Mesendoderm (in vitro differentiated cells): ENCODE results near the gene UCN3.

Experiments used
- DNase-seq: peaks from one replicate; pipeline ENCODE4 v3.0.0; 2013
- H2AK5ac ChIP-seq: 2 replicates; pipeline ENCODE4 v1.6.1; 2013; ENCODE audit warnings: low read length, inconsistent platforms
- H2BK120ac ChIP-seq: 2 replicates; pipeline ENCODE4 v1.6.1; 2013; ENCODE audit warnings: low read depth, mild to moderate bottlenecking, low read length, moderate library complexity, mixed read lengths
- H2BK15ac ChIP-seq: replicated peaks from 2 replicates; pipeline ENCODE4 v1.6.1; 2013; ENCODE audit warnings: low read depth, mild to moderate bottlenecking, moderate library complexity
- H2BK5ac ChIP-seq: 2 replicates; pipeline ENCODE4 v1.6.1; 2013; ENCODE audit warnings: low read length, inconsistent platforms
- H3K18ac ChIP-seq: 2 replicates; pipeline ENCODE4 v1.6.1; 2013; ENCODE audit warnings: mild to moderate bottlenecking, low read length, mixed read lengths
- H3K23ac ChIP-seq: one replicate; pipeline ENCODE4 v1.6.1; 2013; ENCODE audit warnings: low read length
- H3K27ac ChIP-seq: 2 replicates; pipeline ENCODE4 v1.5.1; 2013; ENCODE audit warnings: low read depth, mild to moderate bottlenecking, inconsistent platforms, low read length, moderate library complexity
- H3K27me3 ChIP-seq: 2 replicates; pipeline ENCODE4 v1.6.1; 2013; ENCODE audit warnings: low read length, control low read depth, mild to moderate bottlenecking, inconsistent platforms; ENCODE audit not compliant: insufficient read depth, poor library complexity
- H3K36me3 ChIP-seq: 2 replicates; pipeline ENCODE4 v1.6.1; 2013; ENCODE audit warnings: low read length, inconsistent platforms; ENCODE audit not compliant: control insufficient read depth, insufficient read depth
- H3K4ac ChIP-seq: one replicate; pipeline ENCODE4 v1.6.1; 2013; ENCODE audit warnings: low read depth, mild to moderate bottlenecking, low read length, moderate library complexity
- H3K4me1 ChIP-seq: 2 replicates; pipeline ENCODE4 v1.6.1; 2013; ENCODE audit warnings: low read depth, low read length, inconsistent platforms; ENCODE audit not compliant: control insufficient read depth
- H3K4me2 ChIP-seq: 2 replicates; pipeline ENCODE4 v1.6.1; 2013; ENCODE audit warnings: low read length
- H3K4me3 ChIP-seq: 2 replicates; pipeline ENCODE4 v1.5.1; 2013; ENCODE audit warnings: mild to moderate bottlenecking, low read length
- H3K56ac ChIP-seq: one replicate; pipeline ENCODE4 v1.6.1; 2013; ENCODE audit warnings: low read length
- H3K79me1 ChIP-seq: 2 replicates; pipeline ENCODE4 v1.6.1; 2013; ENCODE audit warnings: low read length, inconsistent platforms
- H3K79me2 ChIP-seq: 2 replicates; pipeline ENCODE4 v1.6.1; 2013; ENCODE audit warnings: mild to moderate bottlenecking, low read length; ENCODE audit not compliant: control insufficient read depth, insufficient read depth
- H3K9ac ChIP-seq: 2 replicates; pipeline ENCODE4 v1.6.1; 2013; ENCODE audit warnings: low read length, inconsistent platforms
- H4K5ac ChIP-seq: one replicate; pipeline ENCODE4 v1.6.1; 2013; ENCODE audit warnings: low read length
- H4K8ac ChIP-seq: one replicate; pipeline ENCODE4 v1.6.1; 2013; ENCODE audit warnings: low read depth, mild to moderate bottlenecking, control low read depth, low read length, moderate library complexity
- WGBS: extraction: QIAGEN DNeasy Blood & Tissue Kit; methylation state at CpG from one replicate; pipeline ENCODE4 v1.1.7; 2013; ENCODE audit warnings: low lambda C conversion rate, missing lambda C conversion rate; ENCODE audit not compliant: insufficient coverage; ENCODE audit errors: extremely low coverage; 5-methylcytosine and 5-hydroxymethylcytosine counted together

UCN3 gene

GRCh38 chr10:5360318-5360915 is 4.3 kb upstream of the UCN3 start:
- Histone ChIP-seq H2BK15ac (no peak overlapping the region), H4K5ac (no peak overlapping the region), H3K27ac (no peak overlapping the region), H2BK120ac (no peak overlapping the region), H3K4ac (no peak overlapping the region), H3K4me3 (no peak overlapping the region), H2AK5ac (no peak overlapping the region), H3K4me2 (no peak overlapping the region), H3K27me3 (no peaks in the 10 kb centered on the region), H3K36me3 (no peaks in the 10 kb centered on the region), H3K18ac (no peak overlapping the region), H3K79me2 (no peaks in the 10 kb centered on the region), H3K79me1 (no peaks in the 10 kb centered on the region), H3K56ac (no peak overlapping the region), H4K8ac (no peak overlapping the region), H3K23ac (no peak overlapping the region), H2BK5ac (no peak overlapping the region), H3K4me1 (no peaks in the 10 kb centered on the region), H3K9ac (no peak overlapping the region)
- DNase-seq: no peak
- no CpG with 5 or more reads among the region's 7 CpGs for WGBS

- Histone ChIP-seq H4K5ac (no peak overlapping the region), H3K4me3 (no peak overlapping the region), H3K4me2 (no peak overlapping the region), H3K79me2 (no peaks in the 10 kb centered on the region), H3K27me3 (no peaks in the 10 kb centered on the region), H3K27ac (no peak overlapping the region), H2BK120ac (no peak overlapping the region), H3K23ac (no peak overlapping the region), H3K18ac (no peak overlapping the region), H3K4me1 (no peaks in the 10 kb centered on the region), H3K36me3 (no peaks in the 10 kb centered on the region), H3K56ac (no peak overlapping the region), H3K79me1 (no peaks in the 10 kb centered on the region), H3K4ac (no peak overlapping the region), H3K9ac (no peak overlapping the region), H2BK5ac (no peak overlapping the region), H2BK15ac (no peak overlapping the region), H4K8ac (no peak overlapping the region), H2AK5ac (no peak overlapping the region)
- WGBS: no CpG with 5 or more reads among the region's 4 CpGs
- DNase-seq: no peak
Observed at GRCh38 chr10:5361966-5362365, 2.8 kb upstream of the UCN3 start.

DNA sequence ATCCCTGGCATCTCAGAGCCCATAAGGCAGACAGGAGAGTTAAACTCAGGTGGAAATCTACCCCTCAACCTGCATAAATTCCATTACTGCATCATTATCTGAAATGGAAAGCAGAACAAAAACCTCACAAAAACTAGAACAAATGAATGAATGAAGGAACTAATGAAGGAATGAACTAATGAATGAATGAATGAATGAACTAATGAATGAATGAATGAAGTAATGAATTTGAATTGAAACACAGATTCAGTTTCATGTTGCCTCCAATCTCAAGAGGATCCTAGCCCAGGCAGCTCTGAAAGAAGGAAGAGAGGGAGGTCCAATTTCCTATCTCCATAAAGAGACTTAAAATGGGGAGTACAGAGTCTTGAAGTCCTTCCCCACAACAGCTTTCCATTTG is 1.9 kb upstream of the UCN3 start:
- Histone ChIP-seq H3K4me3 (no peak overlapping the region), H3K4me1 (no peaks in the 10 kb centered on the region), H3K36me3 (no peaks in the 10 kb centered on the region), H3K4me2 (no peak overlapping the region), H3K56ac (no peak overlapping the region), H4K8ac (no peak overlapping the region), H3K23ac (no peak overlapping the region), H2AK5ac (no peak overlapping the region), H3K18ac (no peak overlapping the region), H2BK5ac (no peak overlapping the region), H3K79me1 (no peaks in the 10 kb centered on the region), H3K9ac (no peak overlapping the region), H3K27ac (no peak overlapping the region), H3K4ac (no peak overlapping the region), H4K5ac (no peak overlapping the region), H2BK15ac (no peak overlapping the region), H3K79me2 (no peaks in the 10 kb centered on the region), H3K27me3 (no peaks in the 10 kb centered on the region), H2BK120ac (no peak overlapping the region)
- no peak for DNase-seq

DNA sequence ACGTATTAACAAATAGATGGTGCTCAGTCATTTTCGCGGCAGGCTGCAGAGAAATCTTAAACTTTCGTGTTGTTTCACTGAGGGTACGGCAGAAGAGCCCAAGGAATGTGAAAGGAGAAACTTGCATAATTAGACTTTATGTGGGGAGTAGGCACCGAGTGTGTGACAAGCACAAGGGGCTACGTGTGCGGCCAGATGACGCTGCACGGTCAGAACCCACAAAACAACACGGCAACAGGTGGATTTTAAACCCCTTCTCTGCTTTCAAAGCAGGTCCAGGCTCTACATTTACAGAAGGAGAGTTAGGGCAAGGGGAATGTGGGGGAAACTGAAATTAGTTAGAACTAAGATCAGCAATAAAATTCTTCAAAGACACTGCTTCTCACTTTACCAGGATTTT is 392 bp upstream of the UCN3 start:
- no peak overlapping the region for H3K23ac ChIP-seq
- H3K4me3 ChIP-seq: no peak overlapping the region
- no peaks in the 10 kb centered on the region for H3K36me3 ChIP-seq
- DNase-seq: no peak
- H3K9ac ChIP-seq: no peak overlapping the region
- H2BK120ac ChIP-seq: no peak overlapping the region
- no peak overlapping the region for H3K27ac ChIP-seq
- no CpG with 5 or more reads among the region's 11 CpGs for WGBS
- H3K4ac ChIP-seq: no peak overlapping the region
- H3K18ac ChIP-seq: no peak overlapping the region
- no peak overlapping the region for H2AK5ac ChIP-seq
- H4K5ac ChIP-seq: no peak overlapping the region
- H3K4me2 ChIP-seq: no peak overlapping the region
- no peaks in the 10 kb centered on the region for H3K27me3 ChIP-seq
- no peaks in the 10 kb centered on the region for H3K79me2 ChIP-seq
- H2BK5ac ChIP-seq: no peak overlapping the region
- no peak overlapping the region for H4K8ac ChIP-seq
- no peak overlapping the region for H3K56ac ChIP-seq
- no peaks in the 10 kb centered on the region for H3K4me1 ChIP-seq
- no peaks in the 10 kb centered on the region for H3K79me1 ChIP-seq
- no peak overlapping the region for H2BK15ac ChIP-seq

DNA sequence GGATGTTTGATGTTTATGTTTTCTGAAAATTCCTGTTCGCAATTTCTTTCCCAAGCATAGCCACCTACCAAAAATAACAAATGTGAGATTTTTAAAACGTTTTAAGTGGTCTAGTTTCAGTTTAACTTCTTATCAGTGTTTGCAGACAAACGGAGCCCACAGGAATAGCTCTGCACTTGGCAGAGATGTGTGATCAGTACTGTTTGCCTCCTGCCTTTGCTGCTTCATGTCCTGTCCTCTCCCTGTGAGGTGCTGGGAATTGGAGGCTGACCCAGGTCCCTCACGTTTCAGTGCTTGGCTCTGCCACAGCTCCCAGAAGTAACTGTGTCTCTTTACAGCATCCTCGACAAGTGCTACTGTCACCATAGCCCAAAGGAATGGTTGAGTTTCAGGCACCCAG is 1.2 kb downstream of the UCN3 start:
- H3K4me3 ChIP-seq: no peak overlapping the region
- H3K4ac ChIP-seq: no peak overlapping the region
- no peak overlapping the region for H3K56ac ChIP-seq
- H2BK15ac ChIP-seq: no peak overlapping the region
- H2BK5ac ChIP-seq: no peak overlapping the region
- no peak for DNase-seq
- H4K5ac ChIP-seq: no peak overlapping the region
- no peak overlapping the region for H3K27ac ChIP-seq
- H3K4me1 ChIP-seq: no peaks in the 10 kb centered on the region
- no peak overlapping the region for H2AK5ac ChIP-seq
- H3K9ac ChIP-seq: no peak overlapping the region
- no peak overlapping the region for H3K4me2 ChIP-seq
- no peak overlapping the region for H3K18ac ChIP-seq
- H3K23ac ChIP-seq: no peak overlapping the region
- H3K79me2 ChIP-seq: no peaks in the 10 kb centered on the region
- no peaks in the 10 kb centered on the region for H3K36me3 ChIP-seq
- no peak overlapping the region for H2BK120ac ChIP-seq
- no peak overlapping the region for H4K8ac ChIP-seq
- H3K79me1 ChIP-seq: no peaks in the 10 kb centered on the region
- no peaks in the 10 kb centered on the region for H3K27me3 ChIP-seq
- no CpG with 5 or more reads among the region's 5 CpGs for WGBS

- Histone ChIP-seq H3K27ac (no peak overlapping the region), H3K27me3 (no peaks in the 10 kb centered on the region), H3K79me1 (no peaks in the 10 kb centered on the region), H3K23ac (no peak overlapping the region), H2AK5ac (no peak overlapping the region), H2BK5ac (no peak overlapping the region), H3K4me1 (no peaks in the 10 kb centered on the region), H4K5ac (no peak overlapping the region), H4K8ac (no peak overlapping the region), H3K36me3 (no peaks in the 10 kb centered on the region), H3K18ac (no peak overlapping the region), H2BK120ac (no peak overlapping the region), H2BK15ac (no peak overlapping the region), H3K4me2 (no peak overlapping the region), H3K56ac (no peak overlapping the region), H3K9ac (no peak overlapping the region), H3K4me3 (no peak overlapping the region), H3K79me2 (no peaks in the 10 kb centered on the region), H3K4ac (no peak overlapping the region)
- 100% methylated on average over 6 of the region's 16 CpGs for WGBS
- no peak for DNase-seq
Observed at GRCh38 chr10:5369362-5370158, 4.8 kb downstream of the UCN3 start.
